WERI-Rb-1 (cell line): ENCODE measurements around the gene TBC1D26.
"Not testable (repeated sequence)": the region's sequence is repeated elsewhere in the genome, so short reads cannot be mapped to it uniquely, and the experiment has no call there.

Experiments
- DNase-seq: peaks from one replicate; pipeline ENCODE4 v3.0.0-alpha.2; 2020
- H3K27ac ChIP-seq: fragments of 250-450 bp; sonication (Bioruptor Pico); 2 replicates; pipeline ENCODE4 v1.5.1; 2020; ENCODE audit warnings: mild to moderate bottlenecking, moderate library complexity
- H3K27me3 ChIP-seq: fragments of 250-450 bp; sonication (Bioruptor Pico); 2 replicates; pipeline ENCODE4 v1.5.1; 2021; ENCODE audit warnings: mild to moderate bottlenecking, low read depth, moderate library complexity; ENCODE audit not compliant: insufficient read depth, severe bottlenecking
- H3K36me3 ChIP-seq: fragments of 250-450 bp; sonication (Bioruptor Pico); 2 replicates; pipeline ENCODE4 v1.5.1; 2020; ENCODE audit warnings: mild to moderate bottlenecking, moderate library complexity
- H3K4me3 ChIP-seq: 2 replicates; pipeline ENCODE4 v1.5.1; 2011; ENCODE audit warnings: low read depth, mild to moderate bottlenecking, control low read depth, low read length
- H3K9me3 ChIP-seq: fragments of 250-450 bp; sonication (Bioruptor Pico); 2 replicates; pipeline ENCODE4 v1.5.1; 2021; ENCODE audit warnings: mild to moderate bottlenecking, moderate library complexity; ENCODE audit not compliant: severe bottlenecking
- TF ChIP-seq, protein P1 (sequence below): IDR thresholded peaks from 2 replicates; pipeline ENCODE4 v1.5.1; 2011; ENCODE audit warnings: low read depth, mild to moderate bottlenecking, control low read depth, inconsistent platforms, low read length

TBC1D26 gene

DNA sequence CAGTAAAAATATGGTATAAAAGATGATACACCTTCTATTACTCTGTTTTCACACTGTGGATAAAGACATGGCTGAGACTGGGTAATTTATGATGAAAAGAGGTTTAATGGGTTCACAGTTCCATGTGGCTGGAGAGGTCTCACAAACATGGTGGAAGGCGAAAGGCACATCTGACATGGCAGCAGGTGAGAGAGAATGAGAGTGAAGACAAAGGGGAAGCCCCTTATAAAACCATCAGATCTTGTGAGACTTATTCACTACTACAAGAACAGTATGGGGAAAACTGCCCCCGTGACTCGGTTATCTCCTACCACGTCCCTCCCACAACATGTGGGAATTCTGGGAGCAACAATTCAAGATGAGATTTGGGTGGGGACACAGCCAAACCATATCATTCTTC, 45.6 kb downstream of the TBC1D26 start:
- H3K27me3 ChIP-seq: no peaks in the 10 kb centered on the region
- TF ChIP-seq, protein P1, sequence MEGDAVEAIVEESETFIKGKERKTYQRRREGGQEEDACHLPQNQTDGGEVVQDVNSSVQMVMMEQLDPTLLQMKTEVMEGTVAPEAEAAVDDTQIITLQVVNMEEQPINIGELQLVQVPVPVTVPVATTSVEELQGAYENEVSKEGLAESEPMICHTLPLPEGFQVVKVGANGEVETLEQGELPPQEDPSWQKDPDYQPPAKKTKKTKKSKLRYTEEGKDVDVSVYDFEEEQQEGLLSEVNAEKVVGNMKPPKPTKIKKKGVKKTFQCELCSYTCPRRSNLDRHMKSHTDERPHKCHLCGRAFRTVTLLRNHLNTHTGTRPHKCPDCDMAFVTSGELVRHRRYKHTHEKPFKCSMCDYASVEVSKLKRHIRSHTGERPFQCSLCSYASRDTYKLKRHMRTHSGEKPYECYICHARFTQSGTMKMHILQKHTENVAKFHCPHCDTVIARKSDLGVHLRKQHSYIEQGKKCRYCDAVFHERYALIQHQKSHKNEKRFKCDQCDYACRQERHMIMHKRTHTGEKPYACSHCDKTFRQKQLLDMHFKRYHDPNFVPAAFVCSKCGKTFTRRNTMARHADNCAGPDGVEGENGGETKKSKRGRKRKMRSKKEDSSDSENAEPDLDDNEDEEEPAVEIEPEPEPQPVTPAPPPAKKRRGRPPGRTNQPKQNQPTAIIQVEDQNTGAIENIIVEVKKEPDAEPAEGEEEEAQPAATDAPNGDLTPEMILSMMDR: no peak
- H3K4me3 ChIP-seq: no peak overlapping the region
- H3K9me3 ChIP-seq: peaks cover 9% of the 10 kb centered on the region
- DNase-seq: no peak
- H3K27ac ChIP-seq: no peak overlapping the region
- H3K36me3 ChIP-seq: no peaks in the 10 kb centered on the region

DNA sequence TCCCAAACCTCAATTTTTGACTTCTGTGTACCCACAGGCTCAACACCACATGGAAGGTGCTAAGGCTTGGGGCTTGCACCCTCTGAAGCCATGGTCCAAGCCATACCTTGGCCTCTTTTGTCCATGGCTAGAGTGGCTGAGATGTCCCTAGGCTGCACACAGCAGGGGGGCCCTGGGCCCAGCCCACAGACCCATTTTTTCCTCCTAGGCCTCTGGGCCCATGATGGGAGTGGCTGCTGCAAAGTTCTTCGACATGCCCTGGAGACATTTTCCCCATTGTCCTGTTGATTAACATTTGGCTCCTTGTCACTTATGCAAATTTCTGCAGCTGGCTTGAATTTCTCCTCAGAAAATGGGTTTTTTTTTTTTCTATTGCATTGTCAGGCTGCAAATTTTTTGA, 47.0 kb downstream of the TBC1D26 start:
- Histone ChIP-seq H3K9me3 (peaks cover 9% of the 10 kb centered on the region), H3K27ac (no peak overlapping the region), H3K27me3 (no peaks in the 10 kb centered on the region), H3K36me3 (no peaks in the 10 kb centered on the region), H3K4me3 (no peak overlapping the region)
- TF ChIP-seq, protein P1: no peak
- no peak for DNase-seq

DNA sequence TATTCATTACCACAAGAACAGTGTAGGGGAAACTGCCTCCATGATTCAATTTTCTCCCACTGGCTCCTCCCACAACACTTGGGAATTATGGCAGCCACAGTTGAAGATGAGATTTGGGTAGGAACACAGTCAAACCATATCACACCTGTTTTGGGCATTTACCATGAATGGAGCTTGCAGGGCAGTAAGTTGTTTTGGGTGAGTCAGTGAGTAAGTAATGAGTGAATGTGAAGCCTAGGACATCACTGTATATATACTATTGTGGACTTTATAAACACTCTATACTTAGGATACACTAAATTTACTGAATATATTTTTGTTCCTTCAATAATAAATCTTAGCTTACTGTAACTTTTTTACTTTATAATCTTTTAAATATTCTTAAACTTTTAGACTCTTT, 48.1 kb downstream of the TBC1D26 start:
- Histone ChIP-seq H3K9me3 (peaks cover 9% of the 10 kb centered on the region), H3K4me3 (no peak overlapping the region), H3K27me3 (no peaks in the 10 kb centered on the region), H3K27ac (no peak overlapping the region), H3K36me3 (no peaks in the 10 kb centered on the region)
- no peak for DNase-seq
- TF ChIP-seq, protein P1: no peak

DNA sequence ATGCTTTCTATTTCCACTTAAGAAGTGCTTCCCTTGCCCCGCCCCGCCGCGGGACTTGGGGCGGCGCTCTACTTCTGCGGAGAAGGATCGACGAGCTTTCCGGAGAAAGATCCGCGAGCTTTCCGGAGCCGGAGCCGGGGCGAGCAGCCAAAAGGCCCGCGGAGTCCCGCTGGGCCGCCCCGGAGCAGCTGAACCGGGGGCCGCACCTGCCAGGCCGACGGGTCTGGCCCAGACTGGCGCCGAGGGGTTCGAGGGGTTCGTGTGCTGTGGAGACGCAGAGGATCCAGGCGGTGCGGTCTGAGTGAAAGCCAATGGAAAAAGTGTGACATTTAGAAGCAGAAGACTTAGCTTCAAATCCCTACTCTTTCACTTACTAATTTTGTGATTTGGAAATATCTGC, 50.8 kb downstream of the TBC1D26 start:
- TF ChIP-seq, protein P1: no peak
- H3K27me3 ChIP-seq: no peaks in the 10 kb centered on the region
- no peaks in the 10 kb centered on the region for H3K36me3 ChIP-seq
- H3K27ac ChIP-seq: no peak overlapping the region
- no peak overlapping the region for H3K4me3 ChIP-seq
- H3K9me3 ChIP-seq: peaks cover 9% of the 10 kb centered on the region
- no peak for DNase-seq

DNA sequence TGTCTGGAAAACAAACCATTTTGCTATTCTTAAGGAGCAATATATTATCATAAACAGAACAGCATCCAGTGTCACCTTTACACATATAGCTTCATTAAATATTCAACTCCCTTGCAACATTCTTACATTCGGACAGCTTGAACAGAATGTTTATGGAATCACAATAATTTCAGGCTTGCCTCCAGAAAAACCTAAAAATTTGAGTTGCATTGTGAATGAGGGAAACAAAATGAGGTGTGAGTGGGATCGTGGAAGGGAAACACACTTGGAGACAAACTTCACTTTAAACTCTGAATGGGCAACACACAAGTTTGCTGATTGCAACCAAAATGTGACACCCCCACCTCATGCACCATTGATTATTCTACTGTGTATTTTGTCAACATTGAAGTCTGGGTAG, 51.4 kb downstream of the TBC1D26 start:
- Histone ChIP-seq H3K36me3 (no peaks in the 10 kb centered on the region), H3K27me3 (no peaks in the 10 kb centered on the region), H3K9me3 (peaks cover 9% of the 10 kb centered on the region), H3K27ac (no peak overlapping the region), H3K4me3 (no peak overlapping the region)
- no peak for DNase-seq
- TF ChIP-seq, protein P1: no peak

DNA sequence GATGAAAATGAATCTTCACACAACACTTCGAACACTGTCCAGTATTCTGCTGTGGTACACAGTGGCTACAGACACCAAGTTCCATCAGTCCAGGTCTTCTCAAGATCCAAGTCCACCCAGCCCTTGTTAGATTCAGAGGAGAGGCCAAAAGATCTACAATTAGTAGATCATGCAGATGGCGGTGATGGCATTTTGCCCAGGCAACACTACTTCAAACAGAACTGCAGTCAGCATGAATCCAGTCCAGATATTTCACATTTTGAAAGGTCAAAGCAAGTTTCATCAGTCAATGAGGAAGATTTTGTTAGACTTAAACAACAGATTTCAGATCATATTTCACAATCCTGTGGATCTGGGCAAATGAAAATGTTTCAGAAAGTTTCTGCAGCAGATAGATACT, 52.3 kb downstream of the TBC1D26 start:
- H3K4me3 ChIP-seq, H3K9me3 ChIP-seq, DNase-seq, H3K27ac ChIP-seq, H3K36me3 ChIP-seq, H3K27me3 ChIP-seq: not testable (repeated sequence)

DNA sequence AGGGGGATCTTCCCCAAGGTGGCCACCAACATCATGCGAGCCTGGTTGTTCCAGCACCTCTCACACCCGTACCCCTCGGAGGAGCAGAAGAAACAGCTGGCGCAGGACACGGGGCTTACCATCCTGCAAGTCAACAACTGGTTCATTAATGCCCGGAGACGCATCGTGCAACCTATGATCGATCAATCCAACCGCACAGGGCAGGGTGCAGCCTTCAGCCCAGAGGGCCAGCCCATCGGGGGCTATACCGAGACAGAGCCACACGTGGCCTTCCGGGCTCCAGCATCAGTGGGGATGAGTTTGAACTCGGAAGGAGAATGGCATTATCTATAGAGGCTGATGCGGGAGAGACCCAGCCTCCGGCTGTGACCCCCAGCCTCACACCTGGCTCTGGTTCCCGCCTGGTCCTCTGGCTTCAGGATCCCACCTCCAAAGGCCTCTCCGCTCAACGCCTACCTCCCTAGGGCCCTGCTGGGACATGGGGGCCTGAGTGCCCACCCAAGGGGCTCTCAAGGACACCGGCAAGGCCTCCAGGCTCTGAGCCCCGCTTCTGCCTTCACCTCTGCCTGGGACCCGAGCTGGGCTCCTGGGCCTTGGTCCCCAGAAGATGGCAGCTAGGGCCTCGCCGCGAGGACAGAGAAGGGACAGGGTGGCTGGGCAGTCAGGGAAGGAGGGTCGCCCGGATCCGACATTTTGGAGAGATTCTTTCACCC, 55.4 kb downstream of the TBC1D26 start:
- DNase-seq, H3K36me3 ChIP-seq, H3K4me3 ChIP-seq, H3K9me3 ChIP-seq, H3K27ac ChIP-seq, H3K27me3 ChIP-seq: not testable (repeated sequence)

DNA sequence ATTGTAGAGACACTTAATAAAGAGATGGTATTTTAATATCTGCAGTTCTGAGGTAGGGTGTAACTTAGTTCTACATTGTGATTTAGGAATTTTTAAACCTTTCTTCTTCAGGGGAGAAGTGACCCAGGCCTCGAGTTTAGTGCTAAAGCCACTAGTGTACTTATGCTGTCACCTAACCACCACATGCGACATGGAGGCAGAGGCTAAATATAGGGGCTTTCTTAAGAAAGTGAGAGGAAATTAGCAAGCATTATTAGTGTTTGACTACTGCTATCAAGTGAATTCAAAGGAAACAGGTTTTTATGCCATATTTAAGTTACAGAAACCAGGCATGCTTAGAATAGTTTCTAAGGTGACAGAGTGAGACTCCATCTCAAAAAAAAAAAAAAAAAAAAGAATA, 56.3 kb downstream of the TBC1D26 start:
- not testable (repeated sequence) for H3K27ac ChIP-seq, DNase-seq, H3K27me3 ChIP-seq, H3K4me3 ChIP-seq, H3K9me3 ChIP-seq, H3K36me3 ChIP-seq
